Lower leg skin (tissue), 3 donors: ENCODE results near the gene TAC3.
"Not testable (repeated sequence)": the region's sequence is repeated elsewhere in the genome, so short reads cannot be mapped to it uniquely, and the experiment has no call there.

Experiments
- POLR2A ChIP-seq, 2 donors: fragments of 450-650 bp; IDR thresholded peaks; one replicate each; pipeline ENCODE4 v1.6.1; 2016 to 2017; ENCODE audit warnings: antibody characterized with exemption in 2 of 2, mild to moderate bottlenecking in 1 of 2, moderate library complexity in 1 of 2
- TF ChIP-seq, protein P1 (sequence below), 3 donors: fragments of 450-650 bp; IDR thresholded peaks; one replicate each; pipeline ENCODE4 v1.5.1; 2016; ENCODE audit warnings: antibody characterized with exemption in 3 of 3, mild to moderate bottlenecking in 3 of 3, moderate library complexity in 2 of 3

DNA sequence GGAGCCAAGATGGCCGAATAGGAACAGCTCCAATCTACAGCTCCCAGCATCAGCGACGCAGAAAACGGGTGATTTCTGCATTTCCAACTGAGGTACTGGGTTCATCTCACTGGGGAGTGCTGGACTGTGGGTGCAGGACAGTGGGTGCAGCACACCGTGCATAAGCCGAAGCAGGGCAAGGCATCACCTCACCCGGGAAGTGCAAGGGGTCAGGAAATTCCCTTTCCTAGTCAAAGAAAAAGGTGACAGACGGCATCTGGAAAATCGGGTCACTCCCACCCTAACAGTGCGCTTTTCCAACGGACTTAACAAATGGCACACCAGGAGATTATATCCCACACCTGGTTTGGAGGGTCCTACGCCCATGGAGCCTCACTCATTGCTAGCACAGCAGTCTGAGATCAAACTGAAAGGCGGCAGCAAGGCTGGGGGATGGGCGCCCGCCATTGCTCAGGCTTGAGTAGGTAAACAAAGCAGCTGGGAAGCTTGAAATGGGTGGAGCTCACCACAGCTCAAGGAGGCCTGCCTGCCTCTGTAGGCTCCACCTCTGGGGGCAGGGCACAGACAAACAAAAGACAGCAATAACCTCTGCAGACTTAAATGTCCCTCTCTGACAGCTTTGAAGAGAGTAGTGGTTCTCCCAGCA lies 50.2 kb downstream of the TAC3 start:
- TF ChIP-seq, protein P1, sequence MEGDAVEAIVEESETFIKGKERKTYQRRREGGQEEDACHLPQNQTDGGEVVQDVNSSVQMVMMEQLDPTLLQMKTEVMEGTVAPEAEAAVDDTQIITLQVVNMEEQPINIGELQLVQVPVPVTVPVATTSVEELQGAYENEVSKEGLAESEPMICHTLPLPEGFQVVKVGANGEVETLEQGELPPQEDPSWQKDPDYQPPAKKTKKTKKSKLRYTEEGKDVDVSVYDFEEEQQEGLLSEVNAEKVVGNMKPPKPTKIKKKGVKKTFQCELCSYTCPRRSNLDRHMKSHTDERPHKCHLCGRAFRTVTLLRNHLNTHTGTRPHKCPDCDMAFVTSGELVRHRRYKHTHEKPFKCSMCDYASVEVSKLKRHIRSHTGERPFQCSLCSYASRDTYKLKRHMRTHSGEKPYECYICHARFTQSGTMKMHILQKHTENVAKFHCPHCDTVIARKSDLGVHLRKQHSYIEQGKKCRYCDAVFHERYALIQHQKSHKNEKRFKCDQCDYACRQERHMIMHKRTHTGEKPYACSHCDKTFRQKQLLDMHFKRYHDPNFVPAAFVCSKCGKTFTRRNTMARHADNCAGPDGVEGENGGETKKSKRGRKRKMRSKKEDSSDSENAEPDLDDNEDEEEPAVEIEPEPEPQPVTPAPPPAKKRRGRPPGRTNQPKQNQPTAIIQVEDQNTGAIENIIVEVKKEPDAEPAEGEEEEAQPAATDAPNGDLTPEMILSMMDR (IDR thresholded peaks at IDR 0.05) = not testable (repeated sequence)
- TF ChIP-seq POLR2A (IDR thresholded peaks at IDR 0.05) = not testable (repeated sequence)
